B cell (primary cell): ENCODE data around the gene SH2B2. TPM values are rescaled to one million over a fixed set of nuclear protein-coding genes. Genes with fewer than 3 reads are reported as not detected.

Experiments
- ATAC-seq: fragments of 200-7000 bp; cut with Tn5 transposase; one replicate; pipeline ENCODE4 v1.10.0; 2021; ENCODE audit warnings: low read depth, mild to moderate bottlenecking, moderate number of reproducible peaks, moderate library complexity
- CTCF ChIA-PET: fragments of 350-600 bp; sonication (Branson Sonifier 250); formaldehyde crosslinking; loops from one replicate; lab custom pipeline; 2021; ENCODE audit warnings: antibody characterized with exemption, inconsistent platforms; lab: Charles Lee
- POLR2A ChIA-PET: fragments of 350-600 bp; sonication (Branson Sonifier 250); formaldehyde crosslinking; loops from one replicate; lab custom pipeline; 2021; ENCODE audit warnings: antibody characterized with exemption; lab: Charles Lee
- DNase-seq: peaks from one replicate; pipeline ENCODE4 v3.0.0; 2013
- H2AFZ ChIP-seq: 2 replicates; pipeline ENCODE4 v1.6.1; 2012; ENCODE audit warnings: mild to moderate bottlenecking, low read depth, low read length; ENCODE audit not compliant: insufficient read depth, poor library complexity, severe bottlenecking
- H3K27ac ChIP-seq, 2 donors: 1 replicate in 1 of 2; 2 replicates in 1 of 2; pipeline ENCODE4 v1.5.1; 2012 to 2013; ENCODE audit warnings: low read length in 2 of 2, mild to moderate bottlenecking in 2 of 2, moderate library complexity in 1 of 2
- H3K27me3 ChIP-seq, 4 experiments: fragments of 200-600 bp in 1 of 4; sonication (generic) in 1 of 4; replicated peaks in 1 of 4; 1 replicate in 2 of 4; 2 replicates in 2 of 4; pipeline versions ENCODE4 v1.6.1 to v1.7.0; 2013 to 2016; ENCODE audit warnings: low read length in 3 of 4, mild to moderate bottlenecking in 2 of 4, mixed read lengths in 1 of 4, moderate library complexity in 1 of 4; ENCODE audit not compliant: insufficient read depth in 4 of 4, control insufficient read depth in 3 of 4; ENCODE audit errors: control extremely low read depth in 1 of 4
- H3K36me3 ChIP-seq, 2 experiments: replicated peaks in 1 of 2; 1 replicate in 1 of 2; 2 replicates in 1 of 2; pipeline versions ENCODE4 v1.6.1 to v1.7.1; 2013; ENCODE audit warnings: low read length in 1 of 2; ENCODE audit not compliant: insufficient read depth in 2 of 2, control insufficient read depth in 1 of 2; ENCODE audit errors: control extremely low read depth in 1 of 2, extremely low read depth in 1 of 2
- H3K4me1 ChIP-seq, 2 donors: fragments of 200-600 bp in 1 of 2; sonication (generic) in 1 of 2; 1 replicate in 1 of 2; 2 replicates in 1 of 2; pipeline versions ENCODE4 v1.5.1 to v1.6.1; 2013 to 2017; ENCODE audit warnings: low read length in 2 of 2; ENCODE audit not compliant: control insufficient read depth in 2 of 2, insufficient read depth in 2 of 2
- H3K4me2 ChIP-seq: replicated peaks from 2 replicates; pipeline ENCODE3; 2012; ENCODE audit warnings: mild to moderate bottlenecking, low read depth, low read length; ENCODE audit not compliant: poor library complexity, severe bottlenecking
- H3K4me3 ChIP-seq, 5 experiments: fragments of 200-600 bp in 1 of 5; sonication (generic) in 1 of 5; 1 replicate in 3 of 5; 2 replicates in 2 of 5; pipeline versions ENCODE4 v1.5.1 to v1.7.0; 2011 to 2016; ENCODE audit warnings: low read length in 4 of 5, mild to moderate bottlenecking in 4 of 5, low read depth in 2 of 5, control low read depth in 1 of 5, moderate library complexity in 1 of 5; ENCODE audit not compliant: insufficient read depth in 1 of 5; ENCODE audit errors: control extremely low read depth in 1 of 5, extremely low read depth in 1 of 5
- H3K79me2 ChIP-seq: fragments of 200-600 bp; sonication (generic); one replicate; pipeline ENCODE4 v1.6.0; 2016; ENCODE audit warnings: low read length; ENCODE audit not compliant: control insufficient read depth, insufficient read depth
- H3K9ac ChIP-seq: fragments of 200-600 bp; sonication (generic); 2 replicates; pipeline ENCODE4 v1.6.1; 2017; ENCODE audit warnings: mild to moderate bottlenecking, low read length, moderate library complexity
- H3K9me3 ChIP-seq, 3 donors: one replicate each; pipeline versions ENCODE4 v1.6.1 to v1.7.1; 2013; ENCODE audit warnings: low read length in 2 of 3; ENCODE audit not compliant: control insufficient read depth in 2 of 3, insufficient read depth in 1 of 3; ENCODE audit errors: control extremely low read depth in 1 of 3
- H4K20me1 ChIP-seq: 2 replicates; pipeline ENCODE4 v1.6.0; 2012; ENCODE audit warnings: mild to moderate bottlenecking, low read length; ENCODE audit not compliant: insufficient read depth, control insufficient read depth, poor library complexity, severe bottlenecking
- H3K27ac Mint-ChIP-seq: one replicate; pipeline ENCODE4 v1.8.0; 2021; ENCODE audit warnings: mixed read lengths
- H3K27me3 Mint-ChIP-seq: one replicate; pipeline ENCODE4 v1.8.0; 2021; ENCODE audit warnings: mixed read lengths
- H3K4me1 Mint-ChIP-seq: one replicate; pipeline ENCODE4 v1.8.0; 2021; ENCODE audit warnings: mixed read lengths
- H3K4me3 Mint-ChIP-seq: one replicate; pipeline ENCODE4 v1.8.0; 2021; ENCODE audit warnings: mixed read lengths
- H3K9me3 Mint-ChIP-seq: one replicate; pipeline ENCODE4 v1.8.0; 2022; ENCODE audit warnings: mixed read lengths; ENCODE audit not compliant: insufficient read depth
- EZH2 ChIP-seq: IDR thresholded peaks from 2 replicates; pipeline ENCODE4 v1.6.1; 2012; ENCODE audit warnings: borderline replicate concordance, low read depth, mild to moderate bottlenecking, moderate library complexity, low read length; ENCODE audit not compliant: insufficient read depth, poor library complexity, severe bottlenecking
- WGBS: methylation state at CpG from one replicate; pipeline ENCODE4 v1.1.5; 2013; ENCODE audit warnings: missing lambda C conversion rate; ENCODE audit not compliant: insufficient coverage; 5-methylcytosine and 5-hydroxymethylcytosine counted together
- intact Hi-C: fragments of 100-400 bp; cut with micrococcal nuclease; formaldehyde crosslinking; loops from one replicate; pipeline ENCODE4 v1.10.0; 2022
- polyA plus RNA-seq: library from polyadenylated mRNA; depleted of rRNA; stranded (reverse); fragments of >200 nt; gene quantifications from 2 replicates; pipeline ENCODE4 v1.2.3, GENCODE V29; 2012
- total RNA-seq, 2 donors: library from RNA; stranded (reverse); fragments of 120-200 nt in 1 of 2; gene quantifications; 1 replicate in 1 of 2; 2 replicates in 1 of 2; pipeline versions ENCODE4 v1.2.3 to v1.2.4, GENCODE V29; 2013 to 2022
- TF ChIP-seq, protein P1 (sequence below): fragments of 200-600 bp; IDR thresholded peaks from one replicate; pipeline ENCODE4 v1.8.0; 2022; ENCODE audit warnings: antibody characterized with exemption, mild to moderate bottlenecking

The SH2B2 gene
- total and polyA plus RNA-seq, 2 donors (not counting 1 experiment from before 2014, with no cell fraction given): 41.2 to 95.4 TPM

DNA sequence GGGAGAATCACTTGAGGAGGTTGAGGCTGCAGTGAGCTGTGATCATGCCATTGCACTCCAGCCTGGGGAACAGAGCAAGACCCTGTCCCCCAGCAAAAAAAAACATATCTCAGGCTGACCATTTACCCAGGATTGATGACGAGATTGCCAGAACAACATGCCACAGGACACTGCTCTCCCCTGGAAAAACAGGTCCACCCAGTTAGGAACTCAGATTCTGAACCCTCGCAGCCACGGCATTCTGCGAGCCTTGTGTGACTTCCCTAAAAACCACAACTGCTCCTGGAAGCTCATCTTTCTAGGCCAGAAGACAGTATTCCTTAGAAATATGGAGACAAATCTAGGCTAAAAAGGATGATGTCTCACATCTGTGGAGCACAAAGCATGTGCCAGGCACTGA, 42.1 kb upstream of the SH2B2 start:
- H3K4me2 ChIP-seq: no peak overlapping the region
- H3K9me3 Mint-ChIP-seq: no peaks in the 10 kb centered on the region
- H3K4me1 ChIP-seq: no peaks in the 10 kb centered on the region
- H3K9ac ChIP-seq: no peak overlapping the region
- ATAC-seq (no peak), DNase-seq (no peak)
- WGBS: 100% methylated on average over 1 of the region's 4 CpGs
- no peaks in the 10 kb centered on the region for H3K79me2 ChIP-seq
- H3K27me3 ChIP-seq: no peaks in the 10 kb centered on the region
- TF ChIP-seq, protein P1, sequence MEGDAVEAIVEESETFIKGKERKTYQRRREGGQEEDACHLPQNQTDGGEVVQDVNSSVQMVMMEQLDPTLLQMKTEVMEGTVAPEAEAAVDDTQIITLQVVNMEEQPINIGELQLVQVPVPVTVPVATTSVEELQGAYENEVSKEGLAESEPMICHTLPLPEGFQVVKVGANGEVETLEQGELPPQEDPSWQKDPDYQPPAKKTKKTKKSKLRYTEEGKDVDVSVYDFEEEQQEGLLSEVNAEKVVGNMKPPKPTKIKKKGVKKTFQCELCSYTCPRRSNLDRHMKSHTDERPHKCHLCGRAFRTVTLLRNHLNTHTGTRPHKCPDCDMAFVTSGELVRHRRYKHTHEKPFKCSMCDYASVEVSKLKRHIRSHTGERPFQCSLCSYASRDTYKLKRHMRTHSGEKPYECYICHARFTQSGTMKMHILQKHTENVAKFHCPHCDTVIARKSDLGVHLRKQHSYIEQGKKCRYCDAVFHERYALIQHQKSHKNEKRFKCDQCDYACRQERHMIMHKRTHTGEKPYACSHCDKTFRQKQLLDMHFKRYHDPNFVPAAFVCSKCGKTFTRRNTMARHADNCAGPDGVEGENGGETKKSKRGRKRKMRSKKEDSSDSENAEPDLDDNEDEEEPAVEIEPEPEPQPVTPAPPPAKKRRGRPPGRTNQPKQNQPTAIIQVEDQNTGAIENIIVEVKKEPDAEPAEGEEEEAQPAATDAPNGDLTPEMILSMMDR: no peak
- no peak for TF ChIP-seq EZH2
- ChIA-PET POLR2A (no interaction called here), CTCF (interaction anchor here (0.8 to 1.4 kb wide), 2 partner anchors 8 to 27 kb away, joined by 3 read pairs; no protein-coding TSS in a partner anchor)
- no peak overlapping the region for H3K27ac Mint-ChIP-seq
- H4K20me1 ChIP-seq: no peaks in the 10 kb centered on the region
- intact Hi-C loops: no loop called here
- H3K27me3 Mint-ChIP-seq: no peaks in the 10 kb centered on the region
- no peak overlapping the region for H2AFZ ChIP-seq
- H3K9me3 ChIP-seq: no peaks in the 10 kb centered on the region
- H3K4me1 Mint-ChIP-seq: no peaks in the 10 kb centered on the region
- no peak overlapping the region for H3K4me3 Mint-ChIP-seq
- H3K4me3 ChIP-seq: no peak overlapping the region
- peaks cover 1 to 24% of the 10 kb centered on the region in 2 experiments for H3K36me3 ChIP-seq
- no peak overlapping the region for H3K27ac ChIP-seq

- TF ChIP-seq EZH2: no peak
- TF ChIP-seq, protein P1: no peak
- Mint-ChIP-seq H3K27me3 (no peaks in the 10 kb centered on the region), H3K4me3 (no peak overlapping the region), H3K27ac (no peak overlapping the region), H3K4me1 (peaks cover 7% of the 10 kb centered on the region), H3K9me3 (no peaks in the 10 kb centered on the region)
- H3K27ac ChIP-seq: no peak overlapping the region
- no peaks in the 10 kb centered on the region for H3K4me1 ChIP-seq
- H3K9ac ChIP-seq: no peak overlapping the region
- H3K79me2 ChIP-seq: no peaks in the 10 kb centered on the region
- intact Hi-C loops: no loop called here
- ChIA-PET POLR2A (no interaction called here), CTCF (no interaction called here)
- H2AFZ ChIP-seq: no peak overlapping the region
- no peak overlapping the region for H3K4me3 ChIP-seq
- ATAC-seq (no peak), DNase-seq (no peak)
- H4K20me1 ChIP-seq: no peaks in the 10 kb centered on the region
- peaks cover 0 to 13% of the 10 kb centered on the region in 2 experiments for H3K36me3 ChIP-seq
- no peaks in the 10 kb centered on the region for H3K9me3 ChIP-seq
- no peaks in the 10 kb centered on the region for H3K27me3 ChIP-seq
- H3K4me2 ChIP-seq: no peak overlapping the region
- 100% methylated on average over 10 of the region's 14 CpGs for WGBS
These were observed 38.6 kb upstream of the SH2B2 start for GRCh38 chr7:102248081-102248455.
